Fibroblast of skin of right biceps (primary cell): ENCODE results near the gene BCAR3.

Experiments used
- DNase-seq: peaks from one replicate; pipeline ENCODE4 v3.0.0-alpha.2; 2013

Gene BCAR3

DNA sequence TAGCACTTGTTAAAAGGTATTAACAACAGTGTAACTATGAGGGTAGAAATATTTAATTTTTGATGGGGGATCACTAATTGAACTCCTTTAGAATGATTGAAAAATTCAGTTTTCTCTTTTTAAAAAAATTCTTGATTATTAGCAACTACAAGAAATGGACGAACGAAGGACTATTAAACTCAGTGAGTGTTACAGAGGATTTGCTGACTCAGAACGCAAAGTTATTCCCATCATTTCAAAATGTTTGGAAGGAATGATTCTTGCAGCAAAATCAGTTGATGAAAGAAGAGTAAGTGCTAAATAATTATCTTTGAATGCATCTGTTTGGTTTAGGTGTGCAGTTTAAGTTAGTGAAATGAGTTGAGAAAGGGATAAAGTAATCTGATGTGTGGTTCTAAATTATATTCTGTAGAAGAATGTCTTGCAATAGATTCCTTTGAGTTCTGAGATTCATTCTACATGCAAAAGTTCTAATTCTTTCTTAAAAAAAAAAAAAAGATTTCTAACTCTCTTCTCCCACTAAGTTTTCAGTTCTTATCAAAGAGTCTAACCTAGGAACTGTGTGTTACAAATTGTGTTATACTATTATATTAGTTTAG lies 148.8 kb downstream of the BCAR3 start:
- DNase-seq = no peak

DNA sequence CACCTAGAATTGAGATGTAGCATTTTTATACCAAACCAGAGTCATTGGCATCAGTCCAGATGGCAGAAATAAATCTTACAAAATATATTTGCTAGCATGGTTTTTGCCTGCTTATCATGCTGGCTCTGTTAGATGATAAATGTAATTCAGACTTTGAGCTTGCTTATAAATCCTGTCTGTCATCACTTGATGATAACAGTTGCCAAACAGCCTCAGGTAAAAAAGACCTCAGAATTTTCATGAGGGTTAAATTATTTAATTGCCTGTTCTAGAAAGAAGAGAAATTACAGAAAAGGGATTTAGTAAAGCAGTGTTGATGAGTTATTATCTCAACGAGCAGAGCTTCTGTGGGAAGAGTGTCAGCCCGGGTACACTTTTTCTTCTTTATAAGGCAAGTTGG lies 150.4 kb downstream of the BCAR3 start:
- no peak for DNase-seq

DNA sequence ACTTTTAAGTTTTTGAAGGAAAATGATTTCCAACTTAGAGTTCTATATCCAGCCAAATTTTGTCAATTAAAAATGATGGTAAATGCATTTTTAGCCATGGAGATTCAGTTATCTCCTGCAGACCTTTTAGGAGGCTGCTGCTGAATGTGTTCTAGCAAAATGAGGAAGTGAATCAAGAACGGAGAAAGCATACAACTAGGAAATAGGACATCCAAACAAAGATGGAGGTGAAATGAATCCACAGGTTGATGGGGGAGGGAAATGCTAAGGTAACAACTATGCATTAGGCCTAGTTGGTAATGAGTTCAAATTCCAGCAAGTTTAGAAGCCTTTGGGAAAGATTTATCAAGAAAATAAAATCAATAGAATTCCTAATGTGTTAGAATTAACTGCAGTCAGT lies 153.2 kb downstream of the BCAR3 start:
- DNase-seq = no peak

DNA sequence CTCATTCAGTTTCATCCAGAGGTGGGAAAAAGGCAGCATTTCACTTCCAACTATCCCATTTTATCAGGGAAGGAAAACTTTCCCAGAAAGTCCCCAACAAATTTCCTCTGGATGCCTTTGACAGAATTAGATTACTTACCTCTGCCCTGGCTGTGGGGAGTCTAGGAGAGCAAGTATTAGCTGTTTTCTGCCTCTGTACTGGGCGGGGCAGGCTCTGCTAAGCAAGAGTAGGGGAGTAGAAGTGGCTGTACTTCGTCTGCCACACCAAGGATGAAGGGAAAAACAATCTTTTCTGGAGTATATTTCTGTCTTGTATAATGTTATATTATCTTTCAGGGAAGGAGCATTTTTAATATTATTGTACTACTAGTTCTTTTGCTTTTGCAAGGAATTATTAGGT lies 155.2 kb downstream of the BCAR3 start:
- no peak for DNase-seq

DNA sequence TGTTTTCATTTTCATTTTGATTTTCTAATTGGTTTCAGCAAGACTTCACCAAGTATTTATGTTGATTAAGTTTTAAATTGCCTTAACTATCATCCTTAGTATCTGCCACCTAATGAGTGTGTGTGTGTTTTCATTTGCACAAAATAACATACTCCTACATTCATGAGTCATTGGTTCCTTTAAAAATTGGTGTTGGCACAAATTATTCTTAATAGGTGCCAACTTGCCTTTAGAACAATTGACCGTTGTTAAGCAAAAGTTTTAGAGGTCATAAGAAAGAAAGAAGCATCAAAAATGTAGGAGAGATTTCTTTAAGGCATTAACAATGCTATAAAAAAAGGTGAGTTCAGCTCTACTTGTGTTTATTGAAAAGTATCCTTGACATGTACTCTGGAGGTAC lies 156.2 kb downstream of the BCAR3 start:
- no peak for DNase-seq

DNA sequence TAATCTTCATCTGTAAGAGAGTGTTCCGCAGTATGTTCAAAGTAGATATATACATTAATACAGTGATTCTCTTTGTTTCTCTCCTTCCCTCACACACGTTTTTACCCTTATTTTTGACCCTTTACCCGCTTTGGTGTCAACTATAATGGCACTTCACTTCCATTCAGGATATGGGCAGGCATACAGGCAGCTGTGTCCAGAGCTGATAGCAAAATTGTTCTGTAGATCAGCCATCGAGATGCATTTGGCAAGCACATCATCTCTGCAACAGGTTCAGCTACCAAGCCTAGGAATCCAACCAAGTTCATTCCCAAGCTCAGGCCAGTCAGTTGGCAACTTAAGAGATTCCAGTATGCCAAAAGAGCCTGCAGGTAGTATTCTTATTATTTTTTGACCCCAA lies 158.9 kb downstream of the BCAR3 start:
- DNase-seq = no peak

DNA sequence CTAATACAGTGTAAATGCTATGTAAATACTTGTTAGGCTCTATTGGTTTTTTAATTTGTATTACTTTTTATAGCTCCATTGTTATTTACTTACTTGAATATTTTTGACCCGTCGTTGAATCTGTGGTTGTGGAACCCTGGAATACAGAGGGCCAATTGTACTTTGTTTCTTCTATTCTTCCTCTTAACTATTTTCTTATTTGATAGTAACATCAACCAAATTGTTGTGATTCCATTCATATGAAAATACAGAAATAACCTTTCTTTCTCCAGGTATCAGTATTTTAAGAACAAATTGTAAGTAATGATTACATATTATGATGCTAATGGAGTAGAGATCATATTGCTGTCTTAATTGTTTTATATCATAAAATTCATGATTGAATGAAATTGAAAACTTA lies 160.0 kb downstream of the BCAR3 start:
- DNase-seq = no peak

DNA sequence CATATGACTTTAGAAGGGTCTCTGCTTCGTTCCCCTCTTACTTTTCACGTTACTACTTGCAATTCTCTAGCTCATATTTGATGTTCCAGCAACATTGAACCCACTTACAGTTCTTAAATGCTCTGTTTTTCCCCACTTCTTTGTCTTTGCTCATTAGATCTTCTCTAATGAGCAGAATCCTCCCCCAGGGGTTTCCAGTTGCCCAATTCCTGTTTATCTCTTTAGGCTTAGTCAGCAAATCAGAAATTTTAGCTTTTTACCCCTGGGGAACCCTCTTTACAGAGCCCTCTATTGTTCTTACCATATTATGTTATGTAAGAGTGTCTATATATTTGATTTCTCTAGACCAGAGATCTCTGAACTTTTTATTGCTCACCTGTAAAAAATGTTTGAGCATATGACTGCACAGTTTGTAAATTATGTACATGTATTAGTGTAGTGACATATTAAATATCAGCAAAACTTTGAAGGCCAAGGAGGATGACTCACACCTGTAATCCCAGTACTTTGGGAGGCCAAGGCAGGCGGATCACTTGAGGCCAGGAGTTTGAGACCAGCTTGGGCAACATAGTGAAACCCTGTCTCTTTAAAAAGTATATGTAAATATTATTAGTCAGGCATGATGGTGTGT lies 162.3 kb downstream of the BCAR3 start:
- peak; percentile 59 for DNase-seq

DNA sequence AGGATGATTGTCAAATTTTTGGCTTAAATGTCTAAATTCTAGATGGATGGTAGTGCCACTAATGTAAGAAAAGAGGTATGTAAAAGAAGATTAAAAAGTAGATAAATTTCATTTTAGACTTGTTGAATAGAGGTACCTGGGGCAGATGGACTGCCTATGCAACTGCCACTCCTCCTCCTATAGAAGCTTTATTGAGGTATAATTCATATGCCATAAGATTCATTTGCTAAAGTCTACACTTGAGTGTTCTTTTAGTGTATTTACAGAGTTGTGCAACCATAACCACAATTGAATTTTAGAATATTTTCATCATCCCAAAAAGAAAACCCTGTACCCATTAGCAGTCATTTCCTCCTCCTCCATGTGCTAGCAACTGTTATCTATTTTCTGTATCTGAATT lies 163.1 kb downstream of the BCAR3 start:
- no peak for DNase-seq

DNA sequence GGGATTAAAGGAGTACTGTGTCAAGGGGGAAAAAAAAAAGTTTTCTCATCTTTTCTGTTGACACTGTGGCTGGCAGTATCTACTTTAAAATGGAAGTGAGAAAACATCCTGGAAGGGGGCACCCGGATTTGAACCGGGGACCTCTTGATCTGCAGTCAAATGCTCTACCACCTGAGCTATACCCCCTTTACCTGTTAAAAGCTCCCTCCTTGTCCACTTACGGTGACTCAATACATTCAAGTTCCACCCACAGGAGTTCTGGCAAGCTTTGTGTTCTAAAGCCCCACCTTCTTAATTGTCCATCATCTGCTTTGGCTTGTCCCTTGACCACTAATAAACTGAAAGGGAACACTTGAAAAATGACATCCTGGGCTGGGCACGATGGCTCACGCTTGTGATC lies 165.5 kb downstream of the BCAR3 start:
- no peak for DNase-seq
